HepG2 (cell line): Measurements from ENCODE around the gene PACS2. TPM values are rescaled to one million over a fixed set of nuclear protein-coding genes. Genes with fewer than 3 reads are reported as not detected.
A peak's percentile ranks its signal among the peaks of the same experiment; 100 is the strongest.

Experiments
- ARID2 ChIP-seq: sonication (generic); formaldehyde crosslinking; IDR thresholded peaks from 2 replicates; pipeline ENCODE4 v1.8.1; 2022; ENCODE audit warnings: mild to moderate bottlenecking, missing genetic modification reagents, borderline replicate concordance
- FOXA3 ChIP-seq: IDR thresholded peaks from 2 replicates; pipeline ENCODE4 v1.6.1; 2016; ENCODE audit warnings: missing genetic modification reagents, missing compliant biosample characterization
- GZF1 ChIP-seq: sonication (generic); formaldehyde crosslinking; IDR thresholded peaks from 2 replicates; pipeline ENCODE4 v1.5.1; 2020; ENCODE audit warnings: mild to moderate bottlenecking, missing genetic modification reagents
- HOMEZ ChIP-seq: IDR thresholded peaks from 2 replicates; pipeline ENCODE4 v1.6.1; 2016; ENCODE audit warnings: low read depth
- HOXA5 ChIP-seq: sonication (generic); formaldehyde crosslinking; IDR thresholded peaks from 2 replicates; pipeline ENCODE4 v1.4.0; 2020; ENCODE audit warnings: missing genetic modification reagents
- IKZF5 ChIP-seq: IDR thresholded peaks from 2 replicates; pipeline ENCODE4 v1.6.1; 2018; ENCODE audit warnings: missing genetic modification reagents, mild to moderate bottlenecking, missing compliant biosample characterization
- ISX ChIP-seq: sonication (generic); formaldehyde crosslinking; conservative IDR thresholded peaks from 2 replicates; pipeline ENCODE4 v1.5.0; 2020; ENCODE audit warnings: missing genetic modification reagents
- KDM4B ChIP-seq: sonication (generic); formaldehyde crosslinking; IDR thresholded peaks from 2 replicates; pipeline ENCODE4 v1.4.0; 2020; ENCODE audit warnings: missing genetic modification reagents
- MAF1 ChIP-seq: sonication (generic); formaldehyde crosslinking; IDR thresholded peaks from 2 replicates; pipeline ENCODE4 v1.5.0; 2020; ENCODE audit warnings: missing genetic modification reagents, borderline replicate concordance
- NR2C2 ChIP-seq: sonication (generic); formaldehyde crosslinking; IDR thresholded peaks from 2 replicates; pipeline ENCODE4 v1.4.0; 2020; ENCODE audit warnings: missing genetic modification reagents, mild to moderate bottlenecking, moderate library complexity, borderline replicate concordance
- PHF5A ChIP-seq: IDR thresholded peaks from one replicate; pipeline ENCODE4 v1.6.1; 2018; ENCODE audit warnings: low read depth, missing genetic modification reagents; ENCODE audit not compliant: unreplicated experiment
- ZBTB43 ChIP-seq: sonication (generic); formaldehyde crosslinking; conservative IDR thresholded peaks from 2 replicates; pipeline ENCODE4 v1.4.0; 2020; ENCODE audit warnings: missing genetic modification reagents
- ZFP62 ChIP-seq: sonication (generic); formaldehyde crosslinking; IDR thresholded peaks from 2 replicates; pipeline ENCODE4 v1.4.0; 2020; ENCODE audit warnings: missing genetic modification reagents
- ZKSCAN8 ChIP-seq: IDR thresholded peaks from 2 replicates; pipeline ENCODE4 v1.6.1; 2016; ENCODE audit warnings: borderline replicate concordance, missing genetic modification reagents, missing compliant biosample characterization
- polyA plus RNA-seq, 8 experiments: library from polyadenylated mRNA; depleted of rRNA in 3 of 8; stranded (reverse) in 7 of 8; unstranded in 1 of 8; fragments of >200 nt; fragmentation: Illumina TruSeq in 4 of 8; extraction: Trizol in 4 of 8; gene quantifications; 2 replicates each; pipeline versions ENCODE4 v1.2.1 to v1.2.3, GENCODE V29; 2011 to 2016; ENCODE audit warnings: low read depth in 4 of 8, missing spikeins in 1 of 8, mixed read lengths in 1 of 8; ENCODE audit not compliant: insufficient read depth in 1 of 8
- total RNA-seq, 5 experiments: library from RNA; depleted of rRNA; stranded (reverse); fragments of >200 nt; fragmentation: Illumina TruSeq; extraction: Trizol; gene quantifications; 2 replicates each; pipeline ENCODE4 v1.2.3, GENCODE V29; 2016; ENCODE audit warnings: low read depth in 1 of 5
- TF ChIP-seq, protein P1 (sequence below): sonication (generic); formaldehyde crosslinking; IDR thresholded peaks from 2 replicates; pipeline ENCODE4 v1.4.0; 2020; ENCODE audit warnings: missing genetic modification reagents, borderline replicate concordance
- TF ChIP-seq, protein P2 (sequence below): fragments of 450-650 bp; IDR thresholded peaks from 2 replicates; pipeline ENCODE4 v1.6.1; 2017
- TF ChIP-seq, protein P3 (sequence below): IDR thresholded peaks from 2 replicates; pipeline ENCODE4 v1.6.1; 2016
- TF ChIP-seq, protein P4 (sequence below), 2 experiments: IDR thresholded peaks; 2 replicates each; pipeline ENCODE4 v1.6.1; 2011 to 2012; ENCODE audit warnings: low read length in 2 of 2, borderline replicate concordance in 1 of 2, low read depth in 1 of 2, mild to moderate bottlenecking in 1 of 2, moderate library complexity in 1 of 2

Gene PACS2
- total and polyA plus RNA-seq, 2 of the 13 experiments (the other 11 are each of a cell fraction or from before 2014, with no cell fraction given), result 23.6 to 27.6 TPM

DNA sequence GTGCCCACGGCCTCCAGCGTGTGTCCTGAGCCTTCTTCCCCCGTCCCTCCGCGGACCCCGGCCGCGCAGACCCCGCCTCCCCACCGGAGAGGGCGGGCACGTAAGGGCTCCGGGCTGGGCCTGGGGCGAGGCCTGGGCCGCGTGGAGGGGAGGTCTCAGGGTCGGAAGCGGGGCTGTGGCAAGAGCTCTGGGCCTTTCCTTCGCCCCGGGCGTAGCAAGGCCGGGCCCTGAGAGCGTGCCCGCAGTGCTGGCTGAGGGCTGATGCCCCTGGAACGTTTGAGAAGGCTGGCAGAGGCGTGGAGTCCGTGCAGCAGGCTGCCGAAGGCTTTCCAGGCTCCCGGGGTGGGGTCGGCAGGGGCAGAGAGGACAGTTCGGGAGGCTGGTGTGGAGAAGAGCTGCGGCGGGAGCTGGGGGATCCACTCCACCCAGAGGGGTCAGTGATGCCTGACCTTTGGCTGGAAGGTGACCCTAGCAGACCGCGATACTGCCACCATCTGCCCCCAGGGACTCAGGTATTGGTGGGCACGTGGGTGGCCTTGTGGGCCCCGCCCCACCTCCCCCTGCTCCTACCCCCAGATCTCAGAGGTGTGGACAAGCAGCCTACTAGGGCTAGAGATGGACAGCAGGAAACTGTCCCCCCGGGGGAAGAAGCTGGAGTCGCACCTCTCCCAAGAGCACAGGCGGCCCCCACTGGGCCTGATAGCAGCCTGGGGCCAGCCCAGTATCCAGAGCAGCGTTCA is 84.3 kb downstream of the PACS2 start (continued):
- TF ChIP-seq ZKSCAN8 (CRISPR knock-in tag), result no peak
- no peak for TF ChIP-seq MAF1
- no peak for TF ChIP-seq FOXA3 (CRISPR knock-in tag)
- no peak for TF ChIP-seq ARID2 (CRISPR knock-in tag)
- TF ChIP-seq, protein P1, sequence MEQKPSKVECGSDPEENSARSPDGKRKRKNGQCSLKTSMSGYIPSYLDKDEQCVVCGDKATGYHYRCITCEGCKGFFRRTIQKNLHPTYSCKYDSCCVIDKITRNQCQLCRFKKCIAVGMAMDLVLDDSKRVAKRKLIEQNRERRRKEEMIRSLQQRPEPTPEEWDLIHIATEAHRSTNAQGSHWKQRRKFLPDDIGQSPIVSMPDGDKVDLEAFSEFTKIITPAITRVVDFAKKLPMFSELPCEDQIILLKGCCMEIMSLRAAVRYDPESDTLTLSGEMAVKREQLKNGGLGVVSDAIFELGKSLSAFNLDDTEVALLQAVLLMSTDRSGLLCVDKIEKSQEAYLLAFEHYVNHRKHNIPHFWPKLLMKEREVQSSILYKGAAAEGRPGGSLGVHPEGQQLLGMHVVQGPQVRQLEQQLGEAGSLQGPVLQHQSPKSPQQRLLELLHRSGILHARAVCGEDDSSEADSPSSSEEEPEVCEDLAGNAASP, result no peak
- no peak; the same call in 1 of the 2 replicates for TF ChIP-seq GZF1 (CRISPR knock-in tag)
- TF ChIP-seq, protein P2, sequence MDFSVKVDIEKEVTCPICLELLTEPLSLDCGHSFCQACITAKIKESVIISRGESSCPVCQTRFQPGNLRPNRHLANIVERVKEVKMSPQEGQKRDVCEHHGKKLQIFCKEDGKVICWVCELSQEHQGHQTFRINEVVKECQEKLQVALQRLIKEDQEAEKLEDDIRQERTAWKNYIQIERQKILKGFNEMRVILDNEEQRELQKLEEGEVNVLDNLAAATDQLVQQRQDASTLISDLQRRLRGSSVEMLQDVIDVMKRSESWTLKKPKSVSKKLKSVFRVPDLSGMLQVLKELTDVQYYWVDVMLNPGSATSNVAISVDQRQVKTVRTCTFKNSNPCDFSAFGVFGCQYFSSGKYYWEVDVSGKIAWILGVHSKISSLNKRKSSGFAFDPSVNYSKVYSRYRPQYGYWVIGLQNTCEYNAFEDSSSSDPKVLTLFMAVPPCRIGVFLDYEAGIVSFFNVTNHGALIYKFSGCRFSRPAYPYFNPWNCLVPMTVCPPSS, result no peak
- TF ChIP-seq IKZF5, result no peak
- TF ChIP-seq, protein P3, sequence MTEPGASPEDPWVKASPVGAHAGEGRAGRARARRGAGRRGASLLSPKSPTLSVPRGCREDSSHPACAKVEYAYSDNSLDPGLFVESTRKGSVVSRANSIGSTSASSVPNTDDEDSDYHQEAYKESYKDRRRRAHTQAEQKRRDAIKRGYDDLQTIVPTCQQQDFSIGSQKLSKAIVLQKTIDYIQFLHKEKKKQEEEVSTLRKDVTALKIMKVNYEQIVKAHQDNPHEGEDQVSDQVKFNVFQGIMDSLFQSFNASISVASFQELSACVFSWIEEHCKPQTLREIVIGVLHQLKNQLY (CRISPR knock-in tag), result no peak
- TF ChIP-seq ZBTB43, result 0 out of 2 replicates have a peak, but pooled peaks have one; percentile 14
- no peak for TF ChIP-seq KDM4B (CRISPR knock-in tag)
- TF ChIP-seq HOMEZ (CRISPR knock-in tag), result no peak
- TF ChIP-seq ZFP62 (CRISPR knock-in tag), result no peak
- TF ChIP-seq, protein P4, sequence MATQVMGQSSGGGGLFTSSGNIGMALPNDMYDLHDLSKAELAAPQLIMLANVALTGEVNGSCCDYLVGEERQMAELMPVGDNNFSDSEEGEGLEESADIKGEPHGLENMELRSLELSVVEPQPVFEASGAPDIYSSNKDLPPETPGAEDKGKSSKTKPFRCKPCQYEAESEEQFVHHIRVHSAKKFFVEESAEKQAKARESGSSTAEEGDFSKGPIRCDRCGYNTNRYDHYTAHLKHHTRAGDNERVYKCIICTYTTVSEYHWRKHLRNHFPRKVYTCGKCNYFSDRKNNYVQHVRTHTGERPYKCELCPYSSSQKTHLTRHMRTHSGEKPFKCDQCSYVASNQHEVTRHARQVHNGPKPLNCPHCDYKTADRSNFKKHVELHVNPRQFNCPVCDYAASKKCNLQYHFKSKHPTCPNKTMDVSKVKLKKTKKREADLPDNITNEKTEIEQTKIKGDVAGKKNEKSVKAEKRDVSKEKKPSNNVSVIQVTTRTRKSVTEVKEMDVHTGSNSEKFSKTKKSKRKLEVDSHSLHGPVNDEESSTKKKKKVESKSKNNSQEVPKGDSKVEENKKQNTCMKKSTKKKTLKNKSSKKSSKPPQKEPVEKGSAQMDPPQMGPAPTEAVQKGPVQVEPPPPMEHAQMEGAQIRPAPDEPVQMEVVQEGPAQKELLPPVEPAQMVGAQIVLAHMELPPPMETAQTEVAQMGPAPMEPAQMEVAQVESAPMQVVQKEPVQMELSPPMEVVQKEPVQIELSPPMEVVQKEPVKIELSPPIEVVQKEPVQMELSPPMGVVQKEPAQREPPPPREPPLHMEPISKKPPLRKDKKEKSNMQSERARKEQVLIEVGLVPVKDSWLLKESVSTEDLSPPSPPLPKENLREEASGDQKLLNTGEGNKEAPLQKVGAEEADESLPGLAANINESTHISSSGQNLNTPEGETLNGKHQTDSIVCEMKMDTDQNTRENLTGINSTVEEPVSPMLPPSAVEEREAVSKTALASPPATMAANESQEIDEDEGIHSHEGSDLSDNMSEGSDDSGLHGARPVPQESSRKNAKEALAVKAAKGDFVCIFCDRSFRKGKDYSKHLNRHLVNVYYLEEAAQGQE (IDR thresholded peaks at IDR 0.05; ENCODE audit: borderline replicate concordance in 1 of 2, low read depth in 1 of 2, low read length in 2 of 2), result no peak
- peak; percentile 51; the same call in 1 of the 2 replicates for TF ChIP-seq NR2C2 (CRISPR knock-in tag)
- no peak for TF ChIP-seq PHF5A
- no peak for TF ChIP-seq ISX (CRISPR knock-in tag)
- no peak; the same call in 1 of the 2 replicates for TF ChIP-seq HOXA5 (CRISPR knock-in tag)
